ENCODE measurements around the gene OR13D1. TPM values are rescaled to one million over a fixed set of nuclear protein-coding genes. Genes with fewer than 3 reads are reported as not detected.

OR13D1 gene, protein sequence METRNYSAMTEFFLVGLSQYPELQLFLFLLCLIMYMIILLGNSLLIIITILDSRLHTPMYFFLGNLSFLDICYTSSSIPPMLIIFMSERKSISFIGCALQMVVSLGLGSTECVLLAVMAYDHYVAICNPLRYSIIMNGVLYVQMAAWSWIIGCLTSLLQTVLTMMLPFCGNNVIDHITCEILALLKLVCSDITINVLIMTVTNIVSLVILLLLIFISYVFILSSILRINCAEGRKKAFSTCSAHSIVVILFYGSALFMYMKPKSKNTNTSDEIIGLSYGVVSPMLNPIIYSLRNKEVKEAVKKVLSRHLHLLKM
- total RNA-seq, result under 1 TPM in 1 of 2 donors, not detected in 1; 0.56 TPM
- polyA plus RNA-seq (ENCODE audit: insufficient read depth, low read depth, low replicate concordance), result not detected
- long read RNA-seq, donor 1, result 0 reads
- long read RNA-seq, donor 2, result 0 reads

DNA sequence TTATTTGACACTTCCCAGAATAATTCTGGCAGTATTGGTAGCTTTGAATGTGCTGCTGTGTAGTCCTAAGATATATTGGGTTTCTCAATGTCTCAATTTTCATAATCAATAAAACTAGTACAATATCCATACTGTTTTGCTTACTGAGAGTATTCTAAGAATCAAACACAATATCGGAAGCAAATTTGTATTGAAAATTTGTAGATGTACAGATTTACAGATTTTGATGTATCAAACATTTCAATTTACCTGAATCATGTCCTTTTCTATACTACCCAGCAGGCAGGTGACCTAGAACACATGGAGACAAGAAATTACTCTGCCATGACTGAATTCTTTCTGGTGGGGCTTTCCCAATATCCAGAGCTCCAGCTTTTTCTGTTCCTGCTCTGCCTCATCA is at the start of gene OR13D1:
Gene OR13D1 (plus strand): TSS at position 301 of the 400 bp plus-strand sequence. CDS start 0 bp downstream, at position 301.
- intact Hi-C loops (cut with DNase I; ENCODE audit: low total_unique reads), result no loop called here
- Histone ChIP-seq H3K36me3 (ENCODE audit: low read depth, missing control alignments) (no peaks in the 10 kb centered on the region), H3K4me3 (no peak within 1 kb of the TSS), H3K4me1 (no peaks in the 10 kb centered on the region), H3K27ac (no peak within 1 kb of the TSS), H3K27me3 (no peaks in the 10 kb centered on the region), H3K9me3 (no peaks in the 10 kb centered on the region)
- DNase-seq, result no peak
- 77 to 85% methylated on average over 1 of the region's 1 CpG for WGBS, 2 donors
- no peak for TF ChIP-seq POLR2A (IDR thresholded peaks at IDR 0.05)
- TF ChIP-seq, protein P1, sequence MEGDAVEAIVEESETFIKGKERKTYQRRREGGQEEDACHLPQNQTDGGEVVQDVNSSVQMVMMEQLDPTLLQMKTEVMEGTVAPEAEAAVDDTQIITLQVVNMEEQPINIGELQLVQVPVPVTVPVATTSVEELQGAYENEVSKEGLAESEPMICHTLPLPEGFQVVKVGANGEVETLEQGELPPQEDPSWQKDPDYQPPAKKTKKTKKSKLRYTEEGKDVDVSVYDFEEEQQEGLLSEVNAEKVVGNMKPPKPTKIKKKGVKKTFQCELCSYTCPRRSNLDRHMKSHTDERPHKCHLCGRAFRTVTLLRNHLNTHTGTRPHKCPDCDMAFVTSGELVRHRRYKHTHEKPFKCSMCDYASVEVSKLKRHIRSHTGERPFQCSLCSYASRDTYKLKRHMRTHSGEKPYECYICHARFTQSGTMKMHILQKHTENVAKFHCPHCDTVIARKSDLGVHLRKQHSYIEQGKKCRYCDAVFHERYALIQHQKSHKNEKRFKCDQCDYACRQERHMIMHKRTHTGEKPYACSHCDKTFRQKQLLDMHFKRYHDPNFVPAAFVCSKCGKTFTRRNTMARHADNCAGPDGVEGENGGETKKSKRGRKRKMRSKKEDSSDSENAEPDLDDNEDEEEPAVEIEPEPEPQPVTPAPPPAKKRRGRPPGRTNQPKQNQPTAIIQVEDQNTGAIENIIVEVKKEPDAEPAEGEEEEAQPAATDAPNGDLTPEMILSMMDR (IDR thresholded peaks at IDR 0.05), result no peak

DNA sequence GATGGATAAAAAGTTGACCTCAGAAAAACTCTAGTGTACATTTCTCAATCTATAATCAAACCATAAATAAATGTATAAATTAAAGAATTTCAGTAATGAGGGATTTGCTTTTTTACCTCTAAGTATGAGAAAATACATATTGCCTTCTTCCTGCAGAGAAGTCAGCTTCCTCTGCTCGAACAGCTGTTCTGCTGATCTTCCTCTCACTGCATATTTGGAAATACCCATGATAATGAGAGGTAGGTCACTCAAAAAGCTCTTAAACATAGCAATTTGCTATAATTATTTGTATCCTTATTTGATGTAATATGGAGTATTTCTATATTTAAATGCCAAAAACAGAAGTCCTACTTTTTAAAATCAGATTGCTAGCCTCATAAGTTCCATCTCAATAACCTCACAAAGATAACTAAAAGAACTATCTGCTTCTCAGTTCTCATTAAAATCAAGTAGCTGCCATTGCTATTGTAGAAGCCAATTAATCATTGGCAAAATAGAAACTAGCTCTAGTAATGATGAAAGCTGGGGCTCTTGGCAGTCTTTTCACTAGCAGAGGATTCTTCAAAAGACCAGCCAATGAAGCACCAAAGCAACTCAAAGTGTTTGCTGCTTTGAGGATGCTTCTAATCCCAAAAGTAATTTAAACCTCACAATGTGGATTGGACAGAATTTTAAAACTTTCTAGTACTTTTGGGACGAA is 35.7 kb upstream of the OR13D1 start:
- intact Hi-C loops (cut with DNase I; ENCODE audit: low total_unique reads), result no loop called here
- no peak overlapping the region for H3K27ac ChIP-seq
- no peak overlapping the region for H3K4me3 ChIP-seq
- H3K4me1 ChIP-seq, result no peaks in the 10 kb centered on the region
- TF ChIP-seq POLR2A (IDR thresholded peaks at IDR 0.05), result no peak
- TF ChIP-seq, protein P1 (IDR thresholded peaks at IDR 0.05), result no peak
- WGBS, 2 donors, result 37 to 43% methylated on average over 2 of the region's 2 CpGs
- no peaks in the 10 kb centered on the region for H3K36me3 ChIP-seq (ENCODE audit: low read depth, missing control alignments)
- H3K27me3 ChIP-seq, result no peaks in the 10 kb centered on the region
- DNase-seq, result no peak
- H3K9me3 ChIP-seq, result no peaks in the 10 kb centered on the region

DNA sequence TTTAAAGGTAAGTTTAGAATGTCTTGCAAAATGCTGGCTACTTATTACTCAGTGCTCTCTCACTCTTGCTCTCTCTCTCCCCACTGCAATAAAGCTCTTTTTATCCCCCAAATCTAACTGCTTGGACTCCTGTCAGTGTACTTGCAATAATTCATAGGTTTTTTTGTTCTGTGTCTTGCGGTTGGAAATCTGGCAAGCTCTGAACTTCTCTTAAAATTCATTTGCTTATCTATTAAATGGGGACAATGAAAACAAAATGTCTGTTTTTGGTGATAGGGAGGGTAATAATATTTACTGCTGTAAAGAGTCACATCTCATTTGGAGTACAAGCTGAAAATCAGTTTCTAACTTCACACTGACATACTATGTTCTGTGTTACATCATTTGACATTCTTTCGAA is 18.7 kb upstream of the OR13D1 start:
- Histone ChIP-seq H3K36me3 (ENCODE audit: low read depth, missing control alignments) (no peaks in the 10 kb centered on the region), H3K9me3 (no peaks in the 10 kb centered on the region), H3K4me3 (no peak overlapping the region), H3K27ac (no peak overlapping the region), H3K4me1 (no peaks in the 10 kb centered on the region), H3K27me3 (no peaks in the 10 kb centered on the region)
- no peak for TF ChIP-seq POLR2A (IDR thresholded peaks at IDR 0.05)
- TF ChIP-seq, protein P1 (IDR thresholded peaks at IDR 0.05), result no peak
- no peak for DNase-seq
- WGBS, 2 donors, result 44 to 49% methylated on average over 2 of the region's 2 CpGs
- intact Hi-C loops (cut with DNase I; ENCODE audit: low total_unique reads), result no loop called here

DNA sequence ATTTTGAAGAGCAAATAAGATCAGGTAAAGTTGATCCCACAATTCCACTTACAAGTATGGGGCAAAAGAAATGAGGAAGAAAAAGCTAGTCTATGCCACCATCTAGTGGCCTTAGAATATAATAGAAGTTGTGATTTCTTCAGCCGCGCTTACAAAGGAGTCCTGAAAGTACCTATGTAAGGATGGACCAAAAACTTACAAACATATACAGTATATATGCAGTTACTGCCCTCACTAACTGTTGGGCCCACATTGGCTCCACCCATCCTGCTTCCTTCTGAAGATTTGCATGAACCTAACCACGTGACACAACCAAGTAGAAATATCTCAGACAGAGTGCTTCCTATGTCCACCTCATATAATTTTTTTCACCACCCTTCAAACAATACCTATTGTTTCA is 11.7 kb upstream of the OR13D1 start:
- Histone ChIP-seq H3K4me3 (no peak overlapping the region), H3K4me1 (no peaks in the 10 kb centered on the region), H3K36me3 (ENCODE audit: low read depth, missing control alignments) (no peaks in the 10 kb centered on the region), H3K27me3 (no peaks in the 10 kb centered on the region), H3K27ac (no peak overlapping the region), H3K9me3 (no peaks in the 10 kb centered on the region)
- no peak for DNase-seq
- no peak for TF ChIP-seq POLR2A (IDR thresholded peaks at IDR 0.05)
- TF ChIP-seq, protein P1 (IDR thresholded peaks at IDR 0.05), result peak in 2 of 3 experiments; percentile 20 to 44
- intact Hi-C loops (cut with DNase I; ENCODE audit: low total_unique reads), result no loop called here
- WGBS, 2 donors, result 31 to 45% methylated on average over 3 of the region's 3 CpGs
